Neural cell (in vitro differentiated cells): ENCODE data around the gene CHRNB4. TPM values are rescaled to one million over a fixed set of nuclear protein-coding genes. Genes with fewer than 3 reads are reported as not detected.

Experiments
- H2AFZ ChIP-seq: fragments of 200-600, 300-800 bp; sonication (generic), shearing (Covaris generic); 2 replicates; pipeline ENCODE4 v1.6.0; 2014; ENCODE audit warnings: low read depth, mild to moderate bottlenecking, antibody characterized with exemption, low read length, moderate library complexity
- H3F3A ChIP-seq: fragments of 200-600 bp; shearing (Covaris generic); 2 replicates; pipeline ENCODE4 v1.6.1; 2016; ENCODE audit warnings: mild to moderate bottlenecking, moderate library complexity, mixed read lengths, antibody characterized with exemption, low read length; ENCODE audit not compliant: insufficient read depth, poor library complexity, severe bottlenecking
- H3K27ac ChIP-seq: fragments of 200-600, 300-800 bp; sonication (generic), shearing (Covaris generic); 2 replicates; pipeline ENCODE4 v1.5.1; 2014; ENCODE audit warnings: mild to moderate bottlenecking, low read length, moderate library complexity
- H3K27me3 ChIP-seq: fragments of 300-800, 200-600 bp; sonication (generic), shearing (Covaris generic); 2 replicates; pipeline ENCODE4 v1.6.0; 2014; ENCODE audit warnings: mild to moderate bottlenecking, low read depth, low read length, moderate library complexity; ENCODE audit not compliant: insufficient read depth
- H3K36me3 ChIP-seq: fragments of 300-800, 200-600 bp; sonication (generic), shearing (Covaris generic); 2 replicates; pipeline ENCODE4 v1.5.1; 2014; ENCODE audit warnings: mild to moderate bottlenecking, antibody characterized with exemption, low read length, moderate library complexity; ENCODE audit not compliant: insufficient read depth
- H3K4me2 ChIP-seq: fragments of 300-800, 200-600 bp; sonication (generic), shearing (Covaris generic); 2 replicates; pipeline ENCODE4 v1.6.0; 2014; ENCODE audit warnings: mild to moderate bottlenecking, low read length
- H3K4me3 ChIP-seq: fragments of 300-800, 200-600 bp; sonication (generic), shearing (Covaris generic); 2 replicates; pipeline ENCODE4 v1.5.1; 2014; ENCODE audit warnings: mild to moderate bottlenecking, low read length, moderate library complexity
- H3K79me2 ChIP-seq: fragments of 200-600 bp; shearing (Covaris generic); replicated peaks from 2 replicates; pipeline ENCODE4 v1.6.0; 2014; ENCODE audit warnings: mild to moderate bottlenecking, low read length, moderate library complexity; ENCODE audit not compliant: insufficient read depth
- H3K9ac ChIP-seq: fragments of 300-800, 200-600 bp; sonication (generic), shearing (Covaris generic); 2 replicates; pipeline ENCODE4 v1.6.1; 2016; ENCODE audit warnings: mild to moderate bottlenecking, low read length, mixed read lengths
- H3K9me2 ChIP-seq: fragments of 200-600 bp; shearing (Covaris generic); 2 replicates; pipeline ENCODE4 v1.6.1; 2016; ENCODE audit warnings: mild to moderate bottlenecking, low read length, mixed read lengths; ENCODE audit not compliant: insufficient read depth
- H3K9me3 ChIP-seq: fragments of 200-600, 300-800 bp; sonication (generic), shearing (Covaris generic); 2 replicates; pipeline ENCODE4 v1.6.1; 2016; ENCODE audit warnings: mild to moderate bottlenecking, mixed run types, low read length, moderate library complexity, mixed read lengths
- H4K20me1 ChIP-seq: fragments of 200-600 bp; shearing (Covaris generic); 2 replicates; pipeline ENCODE4 v1.6.1; 2016; ENCODE audit warnings: mild to moderate bottlenecking, mixed run types; ENCODE audit not compliant: insufficient read depth
- CTCF ChIP-seq: fragments of 450-650 bp; IDR thresholded peaks from 2 replicates; pipeline ENCODE4 v1.5.1; 2014; ENCODE audit warnings: antibody characterized with exemption, mild to moderate bottlenecking, moderate library complexity; ENCODE audit not compliant: poor library complexity, severe bottlenecking
- EP300 ChIP-seq: fragments of 450-650 bp; conservative IDR thresholded peaks from 2 replicates; pipeline ENCODE4 v1.6.1; 2014; ENCODE audit warnings: antibody characterized with exemption, mild to moderate bottlenecking, moderate library complexity; ENCODE audit not compliant: poor library complexity, severe bottlenecking
- EZH2 ChIP-seq: fragments of 200-600, 300-800 bp; shearing (Covaris generic), sonication (generic); IDR thresholded peaks from 2 replicates; pipeline ENCODE4 v1.6.1; 2014; ENCODE audit warnings: antibody characterized with exemption, low read length, borderline replicate concordance, mild to moderate bottlenecking; ENCODE audit not compliant: insufficient read depth, poor library complexity, severe bottlenecking
- MXI1 ChIP-seq: fragments of 450-650 bp; conservative IDR thresholded peaks from 2 replicates; pipeline ENCODE4 v1.6.1; 2014; ENCODE audit warnings: antibody characterized with exemption, mild to moderate bottlenecking; ENCODE audit not compliant: poor library complexity, severe bottlenecking
- POLR2AphosphoS5 ChIP-seq: IDR thresholded peaks from 2 replicates; pipeline ENCODE4 v1.6.1; 2012
- RAD21 ChIP-seq: fragments of 450-650 bp; conservative IDR thresholded peaks from 2 replicates; pipeline ENCODE4 v1.6.1; 2014; ENCODE audit warnings: antibody characterized with exemption, mild to moderate bottlenecking, moderate library complexity
- REST ChIP-seq: IDR thresholded peaks from 2 replicates; pipeline ENCODE4 v1.6.1; 2012; ENCODE audit warnings: borderline replicate concordance
- SMC3 ChIP-seq: fragments of 450-650 bp; conservative IDR thresholded peaks from 2 replicates; pipeline ENCODE4 v1.6.1; 2014; ENCODE audit warnings: antibody characterized with exemption, mild to moderate bottlenecking, moderate library complexity; ENCODE audit not compliant: poor library complexity
- TAF1 ChIP-seq: IDR thresholded peaks from 2 replicates; pipeline ENCODE4 v1.6.1; 2012; ENCODE audit warnings: low read depth
- polyA plus RNA-seq: library from polyadenylated mRNA; depleted of rRNA; stranded (reverse); fragments of >200 nt; gene quantifications from 2 replicates; pipeline ENCODE4 v1.2.3, GENCODE V29; 2014

The CHRNB4 gene
- polyA plus RNA-seq, 1 donor from 2014 or later: not detected

GRCh38 chr15:78672285-78673014, 31.4 kb upstream of the CHRNB4 start:
- H3K27ac ChIP-seq: no peak overlapping the region
- H3K36me3 ChIP-seq: no peaks in the 10 kb centered on the region
- H3K79me2 ChIP-seq: no peaks in the 10 kb centered on the region
- no peaks in the 10 kb centered on the region for H3K9me2 ChIP-seq
- no peak overlapping the region for H2AFZ ChIP-seq
- H3K9me3 ChIP-seq: no peaks in the 10 kb centered on the region
- H4K20me1 ChIP-seq: no peaks in the 10 kb centered on the region
- H3K4me3 ChIP-seq: no peak overlapping the region
- no peak for TF ChIP-seq REST
- TF ChIP-seq TAF1: no peak
- TF ChIP-seq SMC3: no peak
- no peak for TF ChIP-seq RAD21
- TF ChIP-seq CTCF: no peak
- no peak for TF ChIP-seq MXI1
- no peak for TF ChIP-seq EP300
- no peak for TF ChIP-seq EZH2
- no peak for TF ChIP-seq POLR2AphosphoS5
- H3K27me3 ChIP-seq: no peaks in the 10 kb centered on the region
- no peak overlapping the region for H3K9ac ChIP-seq
- no peak overlapping the region for H3K4me2 ChIP-seq
- H3F3A ChIP-seq: no peaks in the 10 kb centered on the region

- Histone ChIP-seq H3K4me2 (no peak overlapping the region), H3F3A (no peaks in the 10 kb centered on the region), H3K4me3 (no peak overlapping the region), H3K9me3 (no peaks in the 10 kb centered on the region), H3K27ac (no peak overlapping the region), H4K20me1 (no peaks in the 10 kb centered on the region), H3K27me3 (no peaks in the 10 kb centered on the region), H3K79me2 (no peaks in the 10 kb centered on the region), H3K36me3 (no peaks in the 10 kb centered on the region), H3K9ac (no peak overlapping the region), H3K9me2 (no peaks in the 10 kb centered on the region), H2AFZ (no peak overlapping the region)
- TF ChIP-seq MXI1: no peak
- peak; percentile 83 for TF ChIP-seq REST
These were observed 30.7 kb upstream of the CHRNB4 start for GRCh38 chr15:78671626-78672211.
